ENCODE data around the gene HSBP1L1. TPM values are rescaled to one million over a fixed set of nuclear protein-coding genes. Genes with fewer than 3 reads are reported as not detected.

Gene HSBP1L1
- polyA plus RNA-seq, 1 of the 3 experiments (the other 2 are of a cell fraction): 7.4 TPM

DNA sequence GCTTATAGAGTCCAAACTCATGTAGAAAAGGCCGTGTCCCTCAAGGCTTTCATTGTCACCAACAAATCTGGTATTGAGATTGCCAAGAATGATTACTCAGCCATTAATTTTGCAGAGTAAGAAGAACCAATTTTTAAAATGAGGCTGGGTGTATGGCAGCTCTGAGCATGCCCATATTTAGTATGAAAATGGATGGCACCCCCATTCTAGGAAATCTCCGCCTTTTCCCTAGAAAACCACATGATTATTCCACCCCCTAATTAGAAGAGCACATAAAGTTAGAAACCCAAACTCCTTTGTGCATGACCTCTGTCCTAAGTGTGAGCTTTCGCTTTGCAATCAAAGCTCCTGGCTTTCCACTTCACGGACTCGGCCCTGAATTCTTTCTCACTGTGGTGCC lies 38.0 kb downstream of the HSBP1L1 start (continued):
- TF ChIP-seq, protein P1, sequence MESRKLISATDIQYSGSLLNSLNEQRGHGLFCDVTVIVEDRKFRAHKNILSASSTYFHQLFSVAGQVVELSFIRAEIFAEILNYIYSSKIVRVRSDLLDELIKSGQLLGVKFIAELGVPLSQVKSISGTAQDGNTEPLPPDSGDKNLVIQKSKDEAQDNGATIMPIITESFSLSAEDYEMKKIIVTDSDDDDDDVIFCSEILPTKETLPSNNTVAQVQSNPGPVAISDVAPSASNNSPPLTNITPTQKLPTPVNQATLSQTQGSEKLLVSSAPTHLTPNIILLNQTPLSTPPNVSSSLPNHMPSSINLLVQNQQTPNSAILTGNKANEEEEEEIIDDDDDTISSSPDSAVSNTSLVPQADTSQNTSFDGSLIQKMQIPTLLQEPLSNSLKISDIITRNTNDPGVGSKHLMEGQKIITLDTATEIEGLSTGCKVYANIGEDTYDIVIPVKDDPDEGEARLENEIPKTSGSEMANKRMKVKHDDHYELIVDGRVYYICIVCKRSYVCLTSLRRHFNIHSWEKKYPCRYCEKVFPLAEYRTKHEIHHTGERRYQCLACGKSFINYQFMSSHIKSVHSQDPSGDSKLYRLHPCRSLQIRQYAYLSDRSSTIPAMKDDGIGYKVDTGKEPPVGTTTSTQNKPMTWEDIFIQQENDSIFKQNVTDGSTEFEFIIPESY (IDR thresholded peaks at IDR 0.05; ENCODE audit: borderline replicate concordance, low read depth): no peak
- TF ChIP-seq JUND (IDR thresholded peaks at IDR 0.05) (no peak), POLR2AphosphoS5 (IDR thresholded peaks at IDR 0.05; ENCODE audit: low read depth, low read length) (no peak)
- TF ChIP-seq, protein P2, sequence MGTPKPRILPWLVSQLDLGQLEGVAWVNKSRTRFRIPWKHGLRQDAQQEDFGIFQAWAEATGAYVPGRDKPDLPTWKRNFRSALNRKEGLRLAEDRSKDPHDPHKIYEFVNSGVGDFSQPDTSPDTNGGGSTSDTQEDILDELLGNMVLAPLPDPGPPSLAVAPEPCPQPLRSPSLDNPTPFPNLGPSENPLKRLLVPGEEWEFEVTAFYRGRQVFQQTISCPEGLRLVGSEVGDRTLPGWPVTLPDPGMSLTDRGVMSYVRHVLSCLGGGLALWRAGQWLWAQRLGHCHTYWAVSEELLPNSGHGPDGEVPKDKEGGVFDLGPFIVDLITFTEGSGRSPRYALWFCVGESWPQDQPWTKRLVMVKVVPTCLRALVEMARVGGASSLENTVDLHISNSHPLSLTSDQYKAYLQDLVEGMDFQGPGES (IDR thresholded peaks at IDR 0.05; ENCODE audit: low read depth, low read length): no peak

DNA sequence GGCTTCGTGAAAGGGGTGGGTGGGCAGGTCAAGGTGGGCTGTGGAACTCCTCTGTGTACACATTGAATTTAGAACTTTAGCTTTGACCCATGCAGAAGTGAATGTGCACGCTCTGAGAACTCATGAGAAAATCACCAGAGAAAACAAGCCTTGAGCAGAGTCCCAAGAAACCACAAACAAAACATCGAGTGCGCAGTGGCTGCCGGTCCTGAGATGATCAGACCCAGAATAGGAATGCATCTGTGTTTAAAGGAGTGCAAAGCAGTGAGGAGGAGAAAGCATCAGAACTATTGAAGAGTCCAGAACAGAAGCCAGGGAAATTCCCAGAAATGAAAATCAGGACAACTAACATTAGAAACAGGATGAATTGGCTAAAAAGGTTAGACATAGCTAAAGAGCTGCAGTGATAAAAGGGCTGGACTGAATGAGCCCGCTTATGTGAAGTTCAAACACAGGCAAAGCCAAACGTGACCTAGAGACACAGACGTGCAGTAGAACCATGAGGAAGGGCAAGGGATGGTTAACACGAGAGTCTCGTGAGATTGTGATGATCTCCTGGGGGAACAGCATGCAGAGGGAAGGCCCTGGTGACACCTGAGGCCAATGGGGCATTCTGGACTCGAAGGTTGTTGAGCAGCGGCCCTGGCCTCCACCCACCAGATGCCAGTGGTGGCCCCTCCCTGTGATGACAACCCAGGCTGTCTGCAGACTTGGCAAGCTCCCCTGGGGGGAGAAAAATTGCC lies 40.3 kb downstream of the HSBP1L1 start:
- Histone ChIP-seq H3K4me1 (ENCODE audit: control insufficient read depth in 1 of 2, insufficient read depth in 2 of 2, low read depth in 1 of 2, low read length in 1 of 2) (peaks cover 0 to 2% of the 10 kb centered on the region in 2 experiments; a peak in 1 of 4 replicates), H3K9me3 (no peaks in the 10 kb centered on the region), H3K27ac (ENCODE audit: low read depth in 2 of 2, low read length in 1 of 2) (no peak overlapping the region), H2AFZ (ENCODE audit: low read depth) (no peak overlapping the region), H3K36me3 (replicated peaks in 1 of 2; ENCODE audit: control insufficient read depth in 1 of 2, insufficient read depth in 2 of 2, low read length in 1 of 2) (no peaks in the 10 kb centered on the region), H3F3A (replicated peaks; ENCODE audit: insufficient read depth) (peaks cover 1% of the 10 kb centered on the region), H3K4me3 (ENCODE audit: low read depth in 2 of 2, low read length in 1 of 2) (no peak overlapping the region), H3K27me3 (ENCODE audit: insufficient read depth) (no peaks in the 10 kb centered on the region), H4K20me1 (ENCODE audit: insufficient read depth) (no peaks in the 10 kb centered on the region), H3K4me2 (no peak overlapping the region), H3K9ac (no peak overlapping the region), H3K79me2 (ENCODE audit: insufficient read depth) (no peaks in the 10 kb centered on the region), H3K9me2 (no peaks in the 10 kb centered on the region)
- ChIA-PET POLR2A (no interaction called here), CTCF (no interaction called here)
- TF ChIP-seq, protein P3, sequence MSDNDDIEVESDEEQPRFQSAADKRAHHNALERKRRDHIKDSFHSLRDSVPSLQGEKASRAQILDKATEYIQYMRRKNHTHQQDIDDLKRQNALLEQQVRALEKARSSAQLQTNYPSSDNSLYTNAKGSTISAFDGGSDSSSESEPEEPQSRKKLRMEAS (IDR thresholded peaks at IDR 0.05; ENCODE audit: low read depth): no peak
- TF ChIP-seq FOXJ3 (CRISPR knock-in tag; IDR thresholded peaks at IDR 0.05) (no peak), NRF1 (IDR thresholded peaks at IDR 0.05; ENCODE audit: low read depth, low read length) (no peak), SIN3A (IDR thresholded peaks at IDR 0.05; ENCODE audit: borderline replicate concordance, low read depth, low read length) (no peak), RXRA (IDR thresholded peaks at IDR 0.05; ENCODE audit: borderline replicate concordance, low read depth) (no peak), NFIC (IDR thresholded peaks at IDR 0.05; ENCODE audit: borderline replicate concordance) (no peak), MXI1 (IDR thresholded peaks at IDR 0.05; ENCODE audit: low read depth, low read length) (no peak), TCF12 (IDR thresholded peaks at IDR 0.05) (no peak), JUND (IDR thresholded peaks at IDR 0.05) (no peak), SMC3 (IDR thresholded peaks at IDR 0.05; ENCODE audit: low read depth, low read length) (no peak), TAF1 (IDR thresholded peaks at IDR 0.05; ENCODE audit: borderline replicate concordance, low read depth, low read length) (no peak), RAD21 (IDR thresholded peaks at IDR 0.05; ENCODE audit: low read length) (no peak), CHD2 (IDR thresholded peaks at IDR 0.05; ENCODE audit: low read length, partially characterized antibody) (no peak)
- TF ChIP-seq, protein P4, sequence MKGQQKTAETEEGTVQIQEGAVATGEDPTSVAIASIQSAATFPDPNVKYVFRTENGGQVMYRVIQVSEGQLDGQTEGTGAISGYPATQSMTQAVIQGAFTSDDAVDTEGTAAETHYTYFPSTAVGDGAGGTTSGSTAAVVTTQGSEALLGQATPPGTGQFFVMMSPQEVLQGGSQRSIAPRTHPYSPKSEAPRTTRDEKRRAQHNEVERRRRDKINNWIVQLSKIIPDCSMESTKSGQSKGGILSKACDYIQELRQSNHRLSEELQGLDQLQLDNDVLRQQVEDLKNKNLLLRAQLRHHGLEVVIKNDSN (IDR thresholded peaks at IDR 0.05; ENCODE audit: borderline replicate concordance, low read depth): no peak
- TF ChIP-seq, protein P5, sequence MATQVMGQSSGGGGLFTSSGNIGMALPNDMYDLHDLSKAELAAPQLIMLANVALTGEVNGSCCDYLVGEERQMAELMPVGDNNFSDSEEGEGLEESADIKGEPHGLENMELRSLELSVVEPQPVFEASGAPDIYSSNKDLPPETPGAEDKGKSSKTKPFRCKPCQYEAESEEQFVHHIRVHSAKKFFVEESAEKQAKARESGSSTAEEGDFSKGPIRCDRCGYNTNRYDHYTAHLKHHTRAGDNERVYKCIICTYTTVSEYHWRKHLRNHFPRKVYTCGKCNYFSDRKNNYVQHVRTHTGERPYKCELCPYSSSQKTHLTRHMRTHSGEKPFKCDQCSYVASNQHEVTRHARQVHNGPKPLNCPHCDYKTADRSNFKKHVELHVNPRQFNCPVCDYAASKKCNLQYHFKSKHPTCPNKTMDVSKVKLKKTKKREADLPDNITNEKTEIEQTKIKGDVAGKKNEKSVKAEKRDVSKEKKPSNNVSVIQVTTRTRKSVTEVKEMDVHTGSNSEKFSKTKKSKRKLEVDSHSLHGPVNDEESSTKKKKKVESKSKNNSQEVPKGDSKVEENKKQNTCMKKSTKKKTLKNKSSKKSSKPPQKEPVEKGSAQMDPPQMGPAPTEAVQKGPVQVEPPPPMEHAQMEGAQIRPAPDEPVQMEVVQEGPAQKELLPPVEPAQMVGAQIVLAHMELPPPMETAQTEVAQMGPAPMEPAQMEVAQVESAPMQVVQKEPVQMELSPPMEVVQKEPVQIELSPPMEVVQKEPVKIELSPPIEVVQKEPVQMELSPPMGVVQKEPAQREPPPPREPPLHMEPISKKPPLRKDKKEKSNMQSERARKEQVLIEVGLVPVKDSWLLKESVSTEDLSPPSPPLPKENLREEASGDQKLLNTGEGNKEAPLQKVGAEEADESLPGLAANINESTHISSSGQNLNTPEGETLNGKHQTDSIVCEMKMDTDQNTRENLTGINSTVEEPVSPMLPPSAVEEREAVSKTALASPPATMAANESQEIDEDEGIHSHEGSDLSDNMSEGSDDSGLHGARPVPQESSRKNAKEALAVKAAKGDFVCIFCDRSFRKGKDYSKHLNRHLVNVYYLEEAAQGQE (IDR thresholded peaks at IDR 0.05; ENCODE audit: low read depth, low read length): no peak
- 53% methylated on average over 10 of the region's 12 CpGs for WGBS (ENCODE audit: low lambda C conversion rate)
- DNase-seq: no peak
